ENCODE results near the gene XRCC1.
"Not testable (repeated sequence)": the region's sequence is repeated elsewhere in the genome, so short reads cannot be mapped to it uniquely, and the experiment has no call there.

Gene XRCC1

GRCh38 chr19:43574424-43575155 is 737 bp downstream of the XRCC1 start:
- DNase-seq, result no peak

- no peak for DNase-seq
Measured at GRCh38 chr19:43572171-43572588, 3.1 kb downstream of the XRCC1 start.

GRCh38 chr19:43570174-43570791 is 5.0 kb downstream of the XRCC1 start:
- DNase-seq, result no peak

- no peak for DNase-seq
Measured at GRCh38 chr19:43569657-43570056, 5.7 kb downstream of the XRCC1 start.

- no peak for DNase-seq
Measured at GRCh38 chr19:43564800-43565199, 10.5 kb downstream of the XRCC1 start.

GRCh38 chr19:43563816-43564457 is 11.4 kb downstream of the XRCC1 start:
- DNase-seq, result no peak

GRCh38 chr19:43562698-43563241 is 12.6 kb downstream of the XRCC1 start:
- DNase-seq, result peak; percentile 52

GRCh38 chr19:43562226-43562697 is 13.1 kb downstream of the XRCC1 start:
- DNase-seq, result no peak

- no peak for DNase-seq
Measured at GRCh38 chr19:43561139-43561970, 14.0 kb downstream of the XRCC1 start.

GRCh38 chr19:43560687-43561086 is 14.6 kb downstream of the XRCC1 start:
- no peak for DNase-seq

- peak; percentile 67 for DNase-seq
Measured at GRCh38 chr19:43555185-43555770, 20.0 kb downstream of the XRCC1 start.

GRCh38 chr19:43554317-43554895 is 20.9 kb downstream of the XRCC1 start:
- DNase-seq, result no peak

GRCh38 chr19:43553656-43554055 is 21.7 kb downstream of the XRCC1 start:
- DNase-seq, result no peak

GRCh38 chr19:43552616-43553015 is 22.7 kb downstream of the XRCC1 start:
- DNase-seq, result no peak

- DNase-seq, result no peak
Measured at GRCh38 chr19:43552198-43552450, 23.2 kb downstream of the XRCC1 start.

GRCh38 chr19:43551399-43552197 is 23.7 kb downstream of the XRCC1 start:
- DNase-seq, result no peak

GRCh38 chr19:43548706-43549105 is 26.6 kb downstream of the XRCC1 start:
- no peak for DNase-seq

GRCh38 chr19:43547926-43548325 is 27.4 kb downstream of the XRCC1 start:
- not testable (repeated sequence) for DNase-seq

- no peak for DNase-seq
Measured at GRCh38 chr19:43546581-43546980, 28.7 kb downstream of the XRCC1 start.

GRCh38 chr19:43545981-43546380 is 29.3 kb downstream of the XRCC1 start:
- no peak for DNase-seq

GRCh38 chr19:43545276-43545675 is 30.1 kb downstream of the XRCC1 start:
- no peak for DNase-seq
